CD4-positive, alpha-beta T cell treated with Interleukin-2 at 100 ng/mL for 4 hours (primary cell): Measurements from ENCODE around the gene FTCD.
"Not testable (repeated sequence)": the region's sequence is repeated elsewhere in the genome, so short reads cannot be mapped to it uniquely, and the experiment has no call there.

Experiments
- DNase-seq: peaks from one replicate; pipeline ENCODE4 v3.0.0-alpha.2; 2020; ENCODE audit warnings: low spot score

Gene FTCD

DNA sequence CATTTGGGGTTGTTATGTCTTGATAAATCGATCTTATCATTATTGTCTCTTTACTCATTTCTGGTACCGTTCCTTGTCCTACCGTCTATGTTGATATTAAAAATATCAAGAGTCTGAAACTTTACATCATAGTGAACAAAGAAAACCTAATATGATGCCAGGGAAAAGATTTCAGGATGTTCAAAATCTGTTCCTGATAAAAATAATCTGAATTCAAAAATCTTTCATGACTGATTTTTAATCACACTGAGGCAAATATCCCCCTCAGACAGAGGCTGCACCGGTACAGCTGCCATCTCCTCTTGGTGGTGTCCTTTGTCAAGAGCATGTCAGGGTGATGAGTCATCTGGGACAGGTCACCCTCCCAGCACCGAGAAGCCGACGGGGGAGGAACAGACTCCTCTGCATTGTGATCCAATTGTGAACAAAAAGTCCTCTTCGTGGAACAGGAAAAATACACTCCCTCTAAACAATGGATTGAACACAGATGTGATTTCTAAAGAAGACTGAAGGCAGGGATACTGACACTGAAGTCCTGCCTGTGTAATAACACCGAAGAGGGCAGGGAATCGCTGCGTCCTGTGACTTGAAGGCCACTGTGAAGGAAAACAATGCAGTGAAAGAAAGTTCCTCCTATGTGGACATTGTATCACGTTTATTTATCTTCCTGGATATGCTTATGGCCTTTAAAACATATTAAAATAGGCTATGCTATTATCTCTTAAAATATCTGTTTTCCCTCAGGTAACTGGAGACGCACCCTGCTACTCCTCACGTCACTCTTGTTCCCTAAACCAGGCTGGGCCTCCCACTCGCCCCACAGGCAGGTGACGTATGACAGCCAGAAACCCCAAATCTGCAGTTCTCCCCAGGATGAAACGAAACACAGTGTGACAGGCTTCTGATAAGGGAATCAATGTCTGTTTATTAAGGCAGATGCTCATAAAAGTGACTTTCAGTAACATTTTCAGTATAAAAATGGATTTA is 33.1 kb upstream of the FTCD start:
- no peak for DNase-seq

- no peak for DNase-seq
Measured at GRCh38 chr21:46187814-46188213, 32.4 kb upstream of the FTCD start.

DNA sequence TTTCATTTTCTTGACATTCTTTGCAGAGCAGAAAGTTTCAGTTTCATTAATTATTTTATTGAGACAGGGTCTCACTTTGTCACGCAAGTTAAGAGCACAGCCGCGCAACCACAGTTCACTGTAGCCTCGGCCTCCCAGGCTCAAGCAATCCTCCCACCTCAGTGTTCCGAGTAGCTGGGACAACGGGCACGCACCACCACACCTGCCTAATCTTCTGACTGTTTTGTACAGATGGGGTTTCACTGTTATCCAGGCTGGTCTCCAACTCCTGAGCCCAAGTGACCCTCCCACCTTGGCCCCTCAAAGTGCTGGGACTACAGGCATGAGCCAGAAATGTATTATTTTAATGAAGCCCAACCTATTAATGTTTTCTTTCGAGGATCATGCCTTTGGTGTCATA is 31.9 kb upstream of the FTCD start:
- no peak for DNase-seq

DNA sequence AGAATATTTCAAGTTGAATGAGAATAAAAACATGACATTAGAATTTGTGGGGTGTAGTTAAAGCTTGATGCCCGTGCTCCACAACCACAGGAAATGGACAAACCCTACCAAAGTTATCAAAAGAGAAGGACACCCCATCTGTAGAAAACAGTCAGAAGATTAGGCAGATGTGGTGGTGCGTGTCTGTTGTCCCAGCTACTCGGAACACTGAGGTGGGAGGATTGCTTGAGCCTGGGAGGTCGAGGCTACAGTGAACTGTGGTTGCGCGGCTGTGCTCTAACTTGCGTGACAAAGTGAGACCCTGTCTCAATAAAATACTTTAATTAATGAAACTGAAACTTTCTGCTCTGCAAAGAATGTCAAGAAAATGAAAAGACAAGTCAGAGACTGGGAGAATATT is 30.3 kb upstream of the FTCD start:
- no peak for DNase-seq

GRCh38 chr21:46184625-46185555 is 29.5 kb upstream of the FTCD start:
- peak; percentile 68 for DNase-seq

GRCh38 chr21:46183910-46184624 is 28.7 kb upstream of the FTCD start, which contains the start of gene SPATC1L:
Gene SPATC1L, minus strand, starts transcription at chr21:46184459. Its CDS starts 1,643 bp downstream, at chr21:46182816.
- peak; percentile 25 for DNase-seq

GRCh38 chr21:46183337-46183909 is 28.0 kb upstream of the FTCD start:
- not testable (repeated sequence) for DNase-seq

DNA sequence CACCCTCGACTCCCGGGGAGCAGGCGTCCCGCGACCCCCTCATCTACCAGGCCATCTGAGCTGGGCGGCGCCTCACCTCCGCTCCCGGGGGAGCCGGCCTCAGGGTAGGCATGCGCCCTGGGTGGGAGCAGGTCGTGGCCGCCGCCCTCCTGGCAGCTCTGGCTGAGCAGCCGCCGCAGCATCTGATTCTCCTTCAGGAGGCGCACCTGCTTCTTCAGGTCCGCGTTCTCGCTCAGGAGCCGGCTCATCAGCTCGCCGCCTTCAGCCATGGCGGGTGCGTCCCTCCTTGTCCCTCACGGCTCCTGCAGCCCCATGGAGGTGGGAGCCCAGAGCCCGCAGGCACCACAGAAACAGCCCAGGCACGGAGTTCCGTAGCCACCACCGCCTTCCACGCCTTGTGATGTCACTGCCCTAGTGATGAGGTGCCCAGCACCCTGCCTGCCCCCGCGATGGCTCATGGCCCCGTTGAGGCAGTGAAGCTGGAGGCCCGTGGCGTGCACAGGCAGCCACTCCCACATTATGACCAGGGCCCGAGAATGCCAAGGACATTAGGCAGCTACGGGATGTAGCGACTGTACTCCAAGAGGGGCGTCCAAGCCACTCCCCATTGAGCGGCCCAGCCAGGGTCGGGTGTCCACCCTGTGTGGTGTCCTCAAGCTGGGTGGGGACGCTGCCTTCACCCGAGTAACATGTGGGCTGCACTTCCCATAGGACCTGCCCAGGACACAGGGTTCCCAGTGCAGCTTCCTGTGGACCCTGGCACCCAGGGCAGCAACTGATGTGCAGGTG is 27.4 kb upstream of the FTCD start:
- DNase-seq, result no peak

DNA sequence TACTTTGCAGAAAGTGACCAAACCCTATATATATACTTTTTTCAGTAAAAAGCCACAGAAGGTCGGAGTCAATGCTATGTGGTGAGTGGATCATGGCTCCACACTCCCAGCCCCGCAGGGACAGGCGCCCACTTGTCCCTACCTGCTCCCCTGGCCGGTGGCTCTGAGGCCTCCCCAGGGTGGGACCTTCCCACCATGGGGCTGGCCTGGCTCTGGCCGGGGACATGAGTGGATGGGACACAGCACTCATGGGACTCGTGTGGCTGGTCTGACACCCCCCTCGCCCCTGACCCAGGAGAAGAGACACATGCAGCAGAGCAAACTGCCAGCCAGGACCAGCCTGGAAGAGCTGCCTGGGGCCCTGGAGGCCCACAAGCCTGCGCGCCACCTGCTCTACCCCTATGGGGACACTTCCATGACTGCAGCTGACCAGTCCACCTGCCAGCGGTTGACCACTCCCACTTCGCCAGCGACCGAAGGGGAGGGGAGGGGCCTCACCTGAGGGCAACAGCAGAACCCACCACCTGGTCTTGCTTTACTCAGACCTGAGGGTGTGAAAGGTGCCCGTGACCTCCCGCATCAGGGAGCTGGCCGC is 26.7 kb upstream of the FTCD start:
- DNase-seq, result no peak

DNA sequence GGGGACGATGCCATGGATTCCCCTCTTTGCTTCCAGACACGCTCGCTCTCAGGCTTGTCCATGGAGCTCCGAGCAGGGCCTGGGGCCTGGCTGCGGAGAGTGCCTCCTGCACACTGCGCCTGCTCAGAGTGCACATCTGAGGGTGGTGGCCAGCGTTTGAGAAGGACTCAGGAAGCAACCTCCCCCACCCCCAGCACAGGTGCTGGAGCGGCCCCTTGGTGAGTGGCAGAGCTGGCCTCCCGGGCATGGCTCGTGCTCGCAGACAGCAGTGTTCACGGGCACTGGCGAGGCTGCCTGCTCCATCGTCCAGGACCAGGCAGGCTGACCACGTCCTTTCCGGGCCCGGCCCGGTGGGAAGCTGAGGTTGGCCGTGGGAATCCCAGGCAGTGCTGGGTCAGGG is 26.1 kb upstream of the FTCD start:
- no peak for DNase-seq

DNA sequence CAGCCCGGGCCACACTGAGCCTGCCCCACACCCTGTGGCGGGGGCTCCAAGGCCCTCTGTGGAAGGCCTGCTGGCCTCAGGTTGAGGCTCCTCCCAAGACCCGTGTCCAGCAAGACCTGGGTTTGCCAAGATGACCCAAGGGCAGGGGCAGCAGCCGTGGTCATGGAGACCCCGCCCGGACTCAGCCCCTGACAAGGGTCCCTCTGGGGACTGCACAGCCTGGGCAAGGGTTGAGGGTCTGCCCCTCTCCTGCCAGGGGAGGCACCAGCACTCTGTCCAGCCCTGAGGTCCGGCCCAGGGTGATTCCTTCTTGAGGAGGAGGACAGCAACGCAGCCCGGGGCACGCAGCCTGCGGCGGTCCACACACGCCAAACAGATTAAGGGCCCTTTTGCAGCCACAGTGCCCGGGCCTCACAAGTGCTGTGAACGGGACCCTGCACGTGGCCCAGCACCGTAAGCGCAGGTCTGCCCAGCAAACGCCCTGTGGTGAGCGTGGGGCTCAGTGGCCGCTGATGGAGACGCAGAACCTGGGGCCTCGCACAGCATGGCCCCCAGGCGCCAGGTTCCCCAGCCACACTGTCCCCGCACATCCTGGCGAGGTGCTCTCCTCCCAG is 25.5 kb upstream of the FTCD start:
- no peak for DNase-seq

GRCh38 chr21:46180079-46180722 is 24.8 kb upstream of the FTCD start:
- no peak for DNase-seq

DNA sequence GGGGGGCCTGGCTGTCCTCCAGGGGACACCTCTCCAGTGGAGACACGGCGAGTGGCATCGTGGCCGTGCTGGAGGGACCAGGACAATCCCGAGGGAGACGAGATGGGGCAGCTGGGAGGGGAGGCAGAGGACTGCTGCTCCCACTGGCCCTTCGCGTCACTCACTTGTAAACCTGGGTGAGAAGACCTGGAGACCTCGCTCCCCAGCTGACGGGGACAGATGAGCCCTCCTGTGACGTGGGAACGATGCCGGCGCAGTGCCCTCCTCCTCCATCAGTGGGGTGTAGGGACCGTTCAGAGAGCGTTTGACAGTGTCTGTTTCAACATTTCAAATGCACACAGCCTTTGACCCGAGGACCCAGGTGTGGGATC is 24.3 kb upstream of the FTCD start:
- no peak for DNase-seq

GRCh38 chr21:46178961-46179360 is 23.6 kb upstream of the FTCD start:
- DNase-seq, result no peak

DNA sequence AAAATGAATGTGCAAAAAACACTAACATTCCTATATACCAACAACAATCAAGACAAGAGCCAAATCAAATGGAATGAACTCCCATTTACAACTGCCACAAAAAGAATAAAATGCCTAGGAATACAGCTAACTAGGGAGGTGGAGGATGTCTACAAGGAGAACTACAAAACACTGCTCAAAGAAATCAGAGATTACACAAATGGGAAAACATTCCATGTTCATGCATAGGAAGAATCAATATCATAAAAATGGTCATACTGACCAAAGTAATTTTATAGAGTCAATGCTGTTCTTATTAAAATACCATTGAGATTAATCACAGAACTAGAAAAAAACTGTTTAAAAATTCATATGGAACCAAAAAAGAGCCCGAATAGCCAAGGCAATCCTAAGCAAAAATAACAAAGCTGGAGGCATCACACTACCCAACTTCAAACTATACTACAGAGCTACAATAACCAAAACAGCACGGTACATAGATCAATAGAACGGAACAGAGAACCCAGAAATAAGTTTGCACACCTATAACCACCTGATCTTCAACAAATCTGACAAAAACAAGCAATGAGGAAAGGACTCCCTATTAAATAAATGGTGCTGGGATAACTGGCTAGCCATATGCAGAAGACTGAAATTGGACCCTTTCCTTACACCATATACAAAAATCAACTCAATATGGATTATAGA is 21.2 kb upstream of the FTCD start:
- DNase-seq, result not testable (repeated sequence)

- no peak for DNase-seq
Measured at GRCh38 chr21:46173573-46173972, 18.2 kb upstream of the FTCD start.

- DNase-seq, result no peak
Measured at GRCh38 chr21:46172863-46173528, 17.6 kb upstream of the FTCD start.
